ENCODE results near the gene DNLZ.

DNA sequence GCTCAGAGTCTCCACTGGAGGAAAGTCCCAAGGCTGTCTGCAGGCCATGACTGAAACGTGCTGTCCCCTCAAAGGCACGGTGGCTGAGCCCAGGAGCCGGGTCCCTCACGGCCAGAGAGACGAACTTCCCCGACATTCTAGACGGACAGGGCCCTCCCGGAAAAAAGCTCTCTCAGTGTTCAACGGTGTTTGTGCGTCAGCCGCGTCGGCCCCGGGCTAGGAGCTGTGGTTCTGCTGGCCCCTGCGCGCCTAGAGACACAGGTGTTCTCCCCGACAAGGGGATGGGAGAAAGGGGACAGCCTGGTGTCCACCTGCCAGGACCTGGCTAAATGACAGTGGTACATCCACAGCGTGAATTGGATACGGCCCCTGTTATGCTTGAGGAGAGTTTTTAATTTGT is 42.0 kb downstream of the DNLZ start:
- TF ChIP-seq CTCF (IDR thresholded peaks at IDR 0.05; ENCODE audit: low read depth, low read length) (no peak), EZH2phosphoT487 (IDR thresholded peaks at IDR 0.05; ENCODE audit: low read depth) (no peak)

All from OCI-LY3 (cell line).